ENCODE results near the gene GUCA1A.

DNA sequence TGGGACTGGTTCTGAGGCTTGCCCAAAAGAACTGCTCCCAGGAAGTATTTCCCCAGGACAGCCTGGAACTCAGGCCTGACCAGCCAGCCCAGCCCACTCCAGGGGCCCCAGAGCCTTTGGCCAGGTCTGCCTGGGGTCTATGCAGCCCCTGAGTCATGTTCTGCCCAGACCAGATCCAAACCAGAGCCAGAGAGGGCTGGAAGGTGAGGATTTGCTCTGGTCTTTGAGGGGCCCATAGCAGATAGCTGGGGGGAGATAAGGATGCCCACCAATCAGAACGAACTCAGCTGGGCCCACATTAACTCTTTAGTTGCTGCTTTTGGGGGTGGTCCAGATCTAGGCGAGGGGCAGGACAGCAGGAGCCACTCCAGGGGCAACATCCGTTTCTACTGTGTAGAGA is 47.5 kb upstream of the GUCA1A start:
- TF ChIP-seq, protein P1, sequence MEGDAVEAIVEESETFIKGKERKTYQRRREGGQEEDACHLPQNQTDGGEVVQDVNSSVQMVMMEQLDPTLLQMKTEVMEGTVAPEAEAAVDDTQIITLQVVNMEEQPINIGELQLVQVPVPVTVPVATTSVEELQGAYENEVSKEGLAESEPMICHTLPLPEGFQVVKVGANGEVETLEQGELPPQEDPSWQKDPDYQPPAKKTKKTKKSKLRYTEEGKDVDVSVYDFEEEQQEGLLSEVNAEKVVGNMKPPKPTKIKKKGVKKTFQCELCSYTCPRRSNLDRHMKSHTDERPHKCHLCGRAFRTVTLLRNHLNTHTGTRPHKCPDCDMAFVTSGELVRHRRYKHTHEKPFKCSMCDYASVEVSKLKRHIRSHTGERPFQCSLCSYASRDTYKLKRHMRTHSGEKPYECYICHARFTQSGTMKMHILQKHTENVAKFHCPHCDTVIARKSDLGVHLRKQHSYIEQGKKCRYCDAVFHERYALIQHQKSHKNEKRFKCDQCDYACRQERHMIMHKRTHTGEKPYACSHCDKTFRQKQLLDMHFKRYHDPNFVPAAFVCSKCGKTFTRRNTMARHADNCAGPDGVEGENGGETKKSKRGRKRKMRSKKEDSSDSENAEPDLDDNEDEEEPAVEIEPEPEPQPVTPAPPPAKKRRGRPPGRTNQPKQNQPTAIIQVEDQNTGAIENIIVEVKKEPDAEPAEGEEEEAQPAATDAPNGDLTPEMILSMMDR (IDR thresholded peaks at IDR 0.05), result no peak
- no peak for TF ChIP-seq ZFX (IDR thresholded peaks at IDR 0.05; ENCODE audit: borderline replicate concordance)
